IMR-90 (cell line): ENCODE results near the gene SMTNL1. TPM values are rescaled to one million over a fixed set of nuclear protein-coding genes. Genes with fewer than 3 reads are reported as not detected.

Source experiments
- ATAC-seq: fragments of 200-7000 bp; cut with Tn5 transposase; 2 replicates; pipeline ENCODE4 v1.9.1; 2020; ENCODE audit warnings: low read depth, mild to moderate bottlenecking, moderate library complexity
- BruUV-seq: library from RNA; stranded (reverse); fragments of 400-500 nt; replicated peaks from 2 replicates; lab custom pipeline; 2021; lab: Mats Ljungman, UMichigan
- CTCF ChIA-PET: fragments of 300-600 bp; formaldehyde crosslinking; extraction: SDS; loops from one replicate; lab custom pipeline; 2021; ENCODE audit warnings: antibody characterized with exemption; lab: Yijun Ruan, JAX
- POLR2A ChIA-PET: fragments of 300-600 bp; sonication (Branson Sonifier 250); formaldehyde crosslinking; loops from one replicate; lab custom pipeline; 2022; ENCODE audit warnings: antibody characterized with exemption; ENCODE audit not compliant: unreplicated experiment; lab: Charles Lee
- DNase-seq: peaks from one replicate; pipeline ENCODE4 v3.0.0; 2013
- H2AFZ ChIP-seq: replicated peaks from 2 replicates; pipeline ENCODE3; 2013; ENCODE audit warnings: low read length, mild to moderate bottlenecking; ENCODE audit not compliant: poor library complexity
- H2AK5ac ChIP-seq: 2 replicates; pipeline ENCODE4 v1.6.1; 2013; ENCODE audit warnings: low read depth, low read length, inconsistent platforms
- H2AK9ac ChIP-seq: replicated peaks from 2 replicates; pipeline ENCODE3; 2013; ENCODE audit warnings: mild to moderate bottlenecking, low read depth, low read length, moderate library complexity; ENCODE audit not compliant: poor library complexity
- H2BK120ac ChIP-seq: 2 replicates; pipeline ENCODE4 v1.6.1; 2013; ENCODE audit warnings: low read depth, low read length, inconsistent platforms
- H2BK15ac ChIP-seq: 3 replicates; pipeline ENCODE4 v1.6.1; 2013; ENCODE audit warnings: low read depth, low read length, inconsistent platforms
- H2BK20ac ChIP-seq: 2 replicates; pipeline ENCODE4 v1.6.1; 2013; ENCODE audit warnings: low read depth, mild to moderate bottlenecking, inconsistent platforms, low read length, moderate library complexity
- H2BK5ac ChIP-seq: 2 replicates; pipeline ENCODE4 v1.6.1; 2013; ENCODE audit warnings: mild to moderate bottlenecking, low read depth, low read length, inconsistent platforms; ENCODE audit not compliant: poor library complexity, severe bottlenecking
- H3K14ac ChIP-seq: replicated peaks from 2 replicates; pipeline ENCODE4 v1.6.1; 2013; ENCODE audit warnings: low read depth, low read length, inconsistent platforms
- H3K18ac ChIP-seq: 2 replicates; pipeline ENCODE4 v1.6.1; 2013; ENCODE audit warnings: low read depth, low read length, control low read depth
- H3K23ac ChIP-seq: 2 replicates; pipeline ENCODE4 v1.6.1; 2013; ENCODE audit warnings: low read depth, low read length, inconsistent platforms
- H3K27ac ChIP-seq: 2 replicates; pipeline ENCODE4 v1.5.1; 2013; ENCODE audit warnings: mild to moderate bottlenecking, control low read depth, low read length; ENCODE audit not compliant: insufficient read depth
- H3K27me3 ChIP-seq: 2 replicates; pipeline ENCODE4 v1.6.1; 2013; ENCODE audit warnings: low read length; ENCODE audit not compliant: control insufficient read depth, insufficient read depth
- H3K36me3 ChIP-seq: 2 replicates; pipeline ENCODE4 v1.6.1; 2013; ENCODE audit warnings: low read length, mixed read lengths; ENCODE audit not compliant: control insufficient read depth, insufficient read depth
- H3K4ac ChIP-seq: 2 replicates; pipeline ENCODE4 v1.6.1; 2013; ENCODE audit warnings: low read depth, low read length, inconsistent platforms
- H3K4me1 ChIP-seq: 2 replicates; pipeline ENCODE4 v1.6.1; 2013; ENCODE audit warnings: low read length, mixed read lengths; ENCODE audit not compliant: control insufficient read depth, insufficient read depth
- H3K4me2 ChIP-seq: 2 replicates; pipeline ENCODE4 v1.6.1; 2013; ENCODE audit warnings: low read depth, mild to moderate bottlenecking, control low read depth, low read length, moderate library complexity
- H3K4me3 ChIP-seq: 2 replicates; pipeline ENCODE4 v1.5.1; 2013; ENCODE audit warnings: low read depth, mild to moderate bottlenecking, control low read depth, low read length, moderate library complexity; ENCODE audit not compliant: insufficient read depth
- H3K56ac ChIP-seq: 2 replicates; pipeline ENCODE4 v1.6.1; 2013; ENCODE audit warnings: low read length, inconsistent platforms; ENCODE audit not compliant: insufficient read depth; ENCODE audit errors: extremely low read depth
- H3K79me1 ChIP-seq, 2 experiments: 2 replicates each; pipeline ENCODE4 v1.6.1; 2013; ENCODE audit warnings: low read length in 2 of 2, inconsistent platforms in 1 of 2, low read depth in 1 of 2
- H3K9ac ChIP-seq: 2 replicates; pipeline ENCODE4 v1.6.1; 2013; ENCODE audit warnings: low read depth, low read length, control low read depth
- H3K9me1 ChIP-seq: 2 replicates; pipeline ENCODE4 v1.6.1; 2013; ENCODE audit warnings: low read length, inconsistent platforms; ENCODE audit not compliant: insufficient read depth
- H3K9me3 ChIP-seq: 2 replicates; pipeline ENCODE4 v1.6.1; 2013; ENCODE audit warnings: low read length; ENCODE audit not compliant: control insufficient read depth, insufficient read depth
- H4K20me1 ChIP-seq: 2 replicates; pipeline ENCODE4 v1.6.1; 2013; ENCODE audit warnings: low read length, inconsistent platforms; ENCODE audit not compliant: insufficient read depth
- H4K5ac ChIP-seq: 2 replicates; pipeline ENCODE4 v1.6.1; 2013; ENCODE audit warnings: mild to moderate bottlenecking, low read depth, low read length, control low read depth
- H4K8ac ChIP-seq, 2 experiments: 2 replicates each; pipeline ENCODE4 v1.6.1; 2013; ENCODE audit warnings: low read depth in 2 of 2, low read length in 2 of 2, control low read depth in 1 of 2, inconsistent platforms in 1 of 2
- H4K91ac ChIP-seq: 2 replicates; pipeline ENCODE4 v1.6.1; 2013; ENCODE audit warnings: low read depth, low read length, inconsistent platforms; ENCODE audit not compliant: insufficient read depth
- BHLHE40 ChIP-seq: fragments of 150-350 bp; IDR thresholded peaks from 2 replicates; pipeline ENCODE4 v1.6.1; 2016; ENCODE audit warnings: mild to moderate bottlenecking, low read depth, low read length
- CEBPB ChIP-seq: IDR thresholded peaks from 2 replicates; pipeline ENCODE4 v1.6.1; 2012; ENCODE audit warnings: low read depth, low read length, improper control_type of control experiment
- CHD1 ChIP-seq: IDR thresholded peaks from 2 replicates; pipeline ENCODE4 v1.6.1; 2012; ENCODE audit warnings: low read depth, low read length, improper control_type of control experiment
- CTCF ChIP-seq: conservative IDR thresholded peaks from 2 replicates; pipeline ENCODE4 v1.5.1; 2012; ENCODE audit warnings: mild to moderate bottlenecking, low read depth, low read length, improper control_type of control experiment
- ELK1 ChIP-seq: fragments of 150-350 bp; IDR thresholded peaks from 2 replicates; pipeline ENCODE4 v1.6.1; 2016; ENCODE audit warnings: low read depth, mild to moderate bottlenecking, low read length, moderate library complexity, borderline replicate concordance
- FOS ChIP-seq: fragments of 150-350 bp; IDR thresholded peaks from 2 replicates; pipeline ENCODE4 v1.6.1; 2016; ENCODE audit warnings: low read depth, low read length
- MAFK ChIP-seq: IDR thresholded peaks from 2 replicates; pipeline ENCODE4 v1.6.1; 2012; ENCODE audit warnings: low read depth, low read length, improper control_type of control experiment
- MAZ ChIP-seq: IDR thresholded peaks from 2 replicates; pipeline ENCODE4 v1.6.1; 2012; ENCODE audit warnings: low read depth, mild to moderate bottlenecking, low read length, improper control_type of control experiment, moderate library complexity, borderline replicate concordance
- MXI1 ChIP-seq: IDR thresholded peaks from 2 replicates; pipeline ENCODE4 v1.6.1; 2012; ENCODE audit warnings: low read depth, mild to moderate bottlenecking, low read length, moderate library complexity, borderline replicate concordance
- POLR2A ChIP-seq: IDR thresholded peaks from 2 replicates; pipeline ENCODE4 v1.6.1; 2012; ENCODE audit warnings: mild to moderate bottlenecking, low read depth, low read length
- RCOR1 ChIP-seq: IDR thresholded peaks from 2 replicates; pipeline ENCODE4 v1.6.1; 2012; ENCODE audit warnings: mild to moderate bottlenecking, low read length, improper control_type of control experiment; ENCODE audit not compliant: insufficient replicate concordance
- RFX5 ChIP-seq: IDR thresholded peaks from 2 replicates; pipeline ENCODE4 v1.8.0; 2012; ENCODE audit warnings: low read depth, mild to moderate bottlenecking, low read length, moderate library complexity
- WGBS, 2 experiments: methylation state at CpG; one replicate each; pipeline versions ENCODE4 v1.1.5 to v1.1.7; 2013; ENCODE audit warnings: missing lambda C conversion rate in 2 of 2; ENCODE audit not compliant: insufficient read length in 1 of 2; ENCODE audit errors: extremely low coverage in 2 of 2; 5-methylcytosine and 5-hydroxymethylcytosine counted together
- dilution Hi-C: fragments of 300-500 bp; cut with HindIII; formaldehyde crosslinking; loops from one replicate; pipeline ENCODE4 v1.14.3; 2018; ENCODE audit warnings: low sequenced_read_pairs; ENCODE audit not compliant: unreplicated experiment
- in situ Hi-C: fragments of 300-500 bp; cut with MboI; formaldehyde crosslinking; loops from 3 replicates; pipeline ENCODE4 v1.14.3; 2019; ENCODE audit warnings: low sequenced_read_pairs, inconsistent platforms, mixed read lengths
- intact Hi-C: fragments of 100-400 bp; cut with micrococcal nuclease; formaldehyde crosslinking; loops from 2 replicates; pipeline ENCODE4 v1.10.0; 2022
- polyA plus RNA-seq, 3 experiments: library from polyadenylated mRNA; depleted of rRNA; stranded (reverse); fragments of >200 nt; gene quantifications; 2 replicates each; pipeline ENCODE4 v1.2.3, GENCODE V29; 2012; ENCODE audit warnings: low replicate concordance in 1 of 3
- total RNA-seq: library from RNA; depleted of rRNA; stranded (reverse); fragments of >200 nt; gene quantifications from 2 replicates; pipeline ENCODE4 v1.2.3, GENCODE V29; 2012
- TF ChIP-seq, protein P1 (sequence below): fragments of 150-350 bp; IDR thresholded peaks from 2 replicates; pipeline ENCODE4 v1.6.1; 2017; ENCODE audit warnings: mild to moderate bottlenecking, antibody characterized with exemption, low read length, low read depth

The SMTNL1 gene
- total and polyA plus RNA-seq, 2 of the 4 experiments (the other 2 are of a cell fraction) = not detected

GRCh38 chr11:57597916-57598830 lies 60.8 kb downstream of the SMTNL1 start:
- H3K4me2 ChIP-seq = peak overlapping the region; percentile 79
- H3K4me1 ChIP-seq = peaks cover 5% of the 10 kb centered on the region; the same call in 1 of the 2 replicates
- H4K5ac ChIP-seq = peak overlapping the region; percentile 58
- H3K36me3 ChIP-seq = peaks cover 2% of the 10 kb centered on the region
- peak overlapping the region; percentile 20; the same call in 1 of the 2 replicates for H3K14ac ChIP-seq
- H3K27me3 ChIP-seq = peaks cover 16% of the 10 kb centered on the region
- peak overlapping the region; percentile 57 for H3K4me3 ChIP-seq
- H3K79me1 ChIP-seq = no peaks in the 10 kb centered on the region; a peak in 1 of 4 replicates
- H2BK15ac ChIP-seq = 0 out of 3 replicates have a peak overlapping the region, but pooled peaks have one; percentile 33
- POLR2A ChIA-PET = no interaction called here
- H4K8ac ChIP-seq = peak overlapping the region; percentile 64 to 66; a peak in 3 of 4 replicates
- CTCF ChIA-PET = interaction anchor here (0.6 to 1.1 kb wide), 3 partner anchors 13 to 31 kb away, joined by 3 read pairs; partner anchors contain the start of gene UBE2L6
- H3K18ac ChIP-seq = peak overlapping the region; percentile 44
- no peaks in the 10 kb centered on the region for H4K20me1 ChIP-seq
- DNase-seq = peak; percentile 24
- ATAC-seq = peak; percentile 89
- H4K91ac ChIP-seq = peak overlapping the region; percentile 31
- no peak overlapping the region for H3K23ac ChIP-seq
- WGBS, 2 experiments = 0% methylated on average over 10 of the region's 33 CpGs; no CpG with 5 or more reads in 1 of the 2 experiments
- in situ Hi-C loops (no loop called here), dilution Hi-C loops (no loop called here), intact Hi-C loops (no loop called here)
- BruUV-seq = no TSS peak
- no peak overlapping the region for H2BK20ac ChIP-seq
- H2AK5ac ChIP-seq = peak overlapping the region; percentile 31; the same call in 1 of the 2 replicates
- peak overlapping the region; percentile 63 for H2AFZ ChIP-seq
- peak overlapping the region; percentile 63 for H3K9ac ChIP-seq
- no peak overlapping the region for H2AK9ac ChIP-seq
- H2BK120ac ChIP-seq = peak overlapping the region; percentile 43
- H3K56ac ChIP-seq = no peak overlapping the region
- peak overlapping the region; percentile 6 for H2BK5ac ChIP-seq
- no peaks in the 10 kb centered on the region for H3K9me1 ChIP-seq
- H3K9me3 ChIP-seq = no peaks in the 10 kb centered on the region
- H3K4ac ChIP-seq = peak overlapping the region; percentile 63
- peak overlapping the region; percentile 60 for H3K27ac ChIP-seq
- no peak for TF ChIP-seq MAZ
- no peak for TF ChIP-seq CTCF
- no peak for TF ChIP-seq MAFK
- TF ChIP-seq, protein P1, sequence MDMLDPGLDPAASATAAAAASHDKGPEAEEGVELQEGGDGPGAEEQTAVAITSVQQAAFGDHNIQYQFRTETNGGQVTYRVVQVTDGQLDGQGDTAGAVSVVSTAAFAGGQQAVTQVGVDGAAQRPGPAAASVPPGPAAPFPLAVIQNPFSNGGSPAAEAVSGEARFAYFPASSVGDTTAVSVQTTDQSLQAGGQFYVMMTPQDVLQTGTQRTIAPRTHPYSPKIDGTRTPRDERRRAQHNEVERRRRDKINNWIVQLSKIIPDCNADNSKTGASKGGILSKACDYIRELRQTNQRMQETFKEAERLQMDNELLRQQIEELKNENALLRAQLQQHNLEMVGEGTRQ = no peak
- TF ChIP-seq RCOR1 = no peak
- no peak for TF ChIP-seq POLR2A
- TF ChIP-seq CHD1 = no peak
- TF ChIP-seq BHLHE40 = no peak
- no peak for TF ChIP-seq RFX5
- no peak for TF ChIP-seq FOS
- no peak for TF ChIP-seq MXI1
- no peak for TF ChIP-seq ELK1
- TF ChIP-seq CEBPB = no peak
